EH (cell line): Measurements from ENCODE around the gene SAE1.

Source experiments
- DNase-seq: peaks from one replicate; pipeline ENCODE4 v3.0.0-alpha.2; 2015; ENCODE audit warnings: low read depth

The SAE1 gene

DNA sequence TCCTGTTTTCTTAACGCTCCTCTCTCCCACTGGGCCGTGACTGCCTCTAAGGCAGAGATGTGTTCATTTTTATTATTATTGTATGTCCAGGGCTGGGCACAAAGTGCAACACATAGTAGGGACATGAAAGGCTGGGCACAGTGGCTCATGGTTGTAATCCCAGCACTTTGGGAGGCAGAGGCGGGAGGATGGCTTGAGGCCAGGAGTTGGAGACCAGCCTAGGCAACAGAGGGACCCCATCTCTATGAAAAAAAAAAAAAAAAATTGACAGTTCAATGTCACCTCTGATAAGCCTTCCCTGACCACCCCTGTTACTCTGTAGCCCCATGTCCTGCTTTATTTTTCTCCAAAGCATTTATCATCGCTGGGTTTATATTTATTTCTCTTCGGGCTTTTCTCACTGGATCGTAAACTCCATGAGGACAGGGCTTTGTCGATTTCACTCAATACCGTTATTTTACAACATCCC is 481 bp upstream of the SAE1 start:
- DNase-seq = no peak

DNA sequence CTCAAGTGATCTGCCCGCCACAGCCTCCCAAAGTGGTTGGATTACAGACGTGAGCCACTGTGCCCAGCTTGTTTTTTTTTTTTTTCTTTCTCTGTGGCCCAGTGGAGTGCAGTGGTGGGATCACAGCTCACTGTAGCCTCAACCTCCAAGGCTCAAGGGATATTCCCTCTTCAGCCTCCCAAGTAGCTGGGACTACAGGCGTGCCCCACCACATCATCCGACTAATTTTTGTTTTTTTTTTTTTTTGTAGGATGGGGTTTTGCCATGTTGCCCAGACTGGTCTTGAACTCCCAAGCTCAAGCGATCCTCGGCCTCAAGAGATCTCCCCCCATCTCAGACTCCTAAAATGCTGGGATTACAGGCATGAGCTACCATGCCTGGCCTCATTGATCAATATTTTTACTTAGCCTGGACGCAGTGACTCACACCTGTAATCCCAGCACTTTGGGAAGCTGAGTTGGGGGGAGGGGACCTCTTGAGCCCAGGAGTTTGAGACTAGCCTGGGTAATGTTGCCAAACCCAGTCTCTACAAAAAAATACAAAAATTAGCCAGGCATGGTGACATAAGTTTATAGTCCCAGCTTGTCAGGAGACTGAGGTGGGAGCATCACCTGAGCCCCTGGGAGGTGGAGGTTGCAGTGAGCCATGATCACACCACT is 1.7 kb downstream of the SAE1 start:
- DNase-seq = no peak

DNA sequence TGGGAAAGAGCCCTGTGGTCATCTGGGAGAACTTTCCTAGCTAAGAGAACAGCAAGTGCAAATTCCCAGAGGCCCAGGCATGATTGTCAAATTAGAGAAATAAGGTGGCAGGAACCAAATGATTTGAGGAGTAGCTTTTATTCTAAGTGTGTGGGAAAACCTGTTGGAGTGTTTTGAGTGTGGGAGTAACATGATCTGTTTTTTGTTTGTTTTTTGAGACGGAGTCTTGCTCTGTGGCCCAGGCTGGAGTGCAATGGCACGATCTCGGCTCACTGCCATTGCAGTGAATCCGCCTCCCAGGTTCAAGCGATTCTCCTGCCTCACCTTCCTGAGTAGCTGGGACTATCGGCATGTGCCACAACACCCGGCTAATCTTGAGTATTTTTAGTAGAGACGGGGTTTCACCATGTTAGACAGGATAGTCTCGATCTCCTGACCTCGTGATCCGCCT is 2.4 kb downstream of the SAE1 start:
- DNase-seq = no peak

DNA sequence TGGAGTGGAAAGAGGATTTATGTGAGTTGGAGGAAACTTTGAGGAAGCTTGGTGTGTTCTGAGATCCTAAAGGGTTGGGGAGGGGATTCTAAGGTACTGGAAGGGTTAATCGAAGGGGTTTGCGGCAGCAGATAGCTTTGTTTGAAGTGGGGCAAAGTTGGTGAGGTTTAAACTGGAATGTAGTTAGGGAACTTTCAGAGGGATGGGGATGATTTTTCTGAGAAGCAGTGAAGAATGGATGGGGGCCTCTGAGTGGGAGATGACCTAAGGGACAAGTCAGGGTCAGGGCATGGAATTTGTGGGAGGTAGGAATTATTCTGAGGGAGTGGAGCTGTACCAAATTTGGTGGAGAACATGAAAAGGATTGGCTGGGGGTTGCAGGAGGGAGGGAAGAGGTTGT is 3.9 kb downstream of the SAE1 start:
- no peak for DNase-seq

DNA sequence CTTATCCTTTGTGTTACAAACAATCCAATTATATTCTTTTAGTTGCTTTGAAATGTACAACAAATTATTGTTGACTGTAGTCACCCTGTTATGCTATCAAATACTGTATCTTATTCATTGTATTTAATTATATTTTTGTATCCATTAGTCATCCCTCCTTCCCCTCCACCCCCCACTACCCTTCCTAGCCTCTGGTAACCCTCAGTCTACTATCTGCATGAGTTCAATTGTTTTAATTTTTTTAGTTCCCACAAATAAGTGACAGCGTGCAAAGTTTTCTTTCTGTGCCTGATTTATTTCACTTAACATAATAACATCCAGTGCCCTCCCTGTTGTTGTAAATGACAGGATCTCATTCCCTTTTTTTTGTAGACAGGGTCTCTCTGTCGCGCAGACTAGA is 4.5 kb downstream of the SAE1 start:
- DNase-seq = peak; percentile 43

DNA sequence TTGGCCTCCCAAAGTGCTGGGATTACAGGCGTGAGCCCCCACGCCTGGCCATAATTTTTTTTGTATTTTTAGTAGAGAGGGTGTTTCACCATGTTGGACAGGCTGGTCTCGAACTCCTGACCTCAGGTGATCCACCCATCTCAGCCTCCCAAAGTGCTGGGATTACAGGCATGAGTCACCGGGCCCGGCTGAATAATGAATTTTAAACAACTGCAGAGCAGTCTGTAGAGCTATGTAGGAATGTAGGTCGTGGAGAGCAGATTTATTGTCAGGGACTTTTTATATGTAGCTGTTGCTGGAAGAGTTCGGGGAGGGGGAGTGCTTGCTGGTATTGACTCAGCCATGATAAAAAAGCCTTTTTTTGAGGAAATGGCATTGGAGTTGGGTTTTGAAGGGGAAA is 10.6 kb downstream of the SAE1 start:
- peak; percentile 88 for DNase-seq

DNA sequence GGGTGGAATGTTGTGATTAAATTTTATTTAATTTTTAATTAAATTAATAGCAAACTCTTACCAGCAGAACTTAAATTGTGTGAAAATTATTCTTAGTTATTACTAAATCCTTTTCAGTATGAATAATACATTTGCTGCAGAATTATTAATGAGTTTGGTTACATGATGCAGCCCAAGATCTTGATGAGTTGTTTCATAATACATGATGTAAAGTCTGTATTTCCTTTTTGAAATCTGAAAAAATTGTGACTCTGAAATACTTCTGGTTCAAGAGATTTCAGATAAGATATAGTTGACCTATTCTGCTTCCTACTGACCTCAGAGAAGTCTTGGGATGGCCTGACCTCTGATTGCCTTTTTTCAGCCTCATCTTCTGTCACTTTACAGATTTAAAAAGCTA is 11.1 kb downstream of the SAE1 start:
- DNase-seq = no peak

DNA sequence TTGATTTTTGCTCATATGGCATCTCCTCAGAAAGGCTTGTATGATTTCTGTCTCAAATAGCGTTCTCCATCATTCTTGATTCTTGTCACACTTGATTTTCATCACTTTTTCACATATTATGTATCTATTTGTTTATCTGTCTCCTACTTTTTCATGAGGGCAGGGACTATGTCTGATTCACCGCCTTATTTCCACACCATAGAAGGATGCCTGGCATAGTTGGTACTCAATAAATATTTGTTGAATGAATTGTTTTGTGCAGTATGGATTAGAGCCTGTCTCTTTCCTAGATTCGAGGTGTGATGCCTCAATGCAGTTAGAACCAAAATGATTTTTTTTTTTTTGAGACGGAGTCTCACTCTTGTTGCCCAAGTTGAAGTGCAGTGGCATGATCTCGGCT is 12.1 kb downstream of the SAE1 start:
- peak; percentile 74 for DNase-seq

DNA sequence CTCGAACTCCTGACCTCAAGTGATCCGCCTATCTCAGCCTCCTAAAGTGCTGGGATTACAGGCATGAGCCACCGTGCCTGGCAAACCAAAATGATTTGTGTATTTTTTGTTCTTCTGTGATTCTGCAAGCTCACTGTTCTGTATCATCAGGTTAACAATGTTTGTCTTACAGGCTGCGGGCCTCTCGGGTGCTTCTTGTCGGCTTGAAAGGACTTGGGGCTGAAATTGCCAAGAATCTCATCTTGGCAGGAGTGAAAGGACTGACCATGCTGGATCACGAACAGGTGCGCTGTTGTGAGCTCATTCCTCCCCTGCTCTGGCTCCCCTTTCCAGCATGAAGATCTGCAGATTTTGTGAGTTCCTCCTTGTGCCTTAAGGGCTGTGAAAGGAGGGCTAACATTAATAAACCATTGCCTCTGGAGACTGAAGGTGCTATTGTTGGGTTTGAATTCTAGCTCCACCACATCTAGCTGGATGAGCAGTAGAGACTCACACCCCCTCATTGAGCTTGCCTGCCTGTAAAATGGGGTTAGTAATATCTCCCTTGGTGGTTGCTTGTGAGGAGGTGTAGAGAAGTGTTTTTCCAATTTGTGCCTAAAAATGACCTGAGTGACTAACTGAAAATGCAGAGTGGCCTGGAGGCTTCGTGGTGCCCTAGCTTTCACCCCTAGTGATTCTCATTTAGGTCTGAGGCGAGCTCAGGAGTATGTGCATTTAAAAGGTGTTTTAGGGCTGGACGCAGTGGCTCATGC is 12.9 kb downstream of the SAE1 start:
- no peak for DNase-seq

DNA sequence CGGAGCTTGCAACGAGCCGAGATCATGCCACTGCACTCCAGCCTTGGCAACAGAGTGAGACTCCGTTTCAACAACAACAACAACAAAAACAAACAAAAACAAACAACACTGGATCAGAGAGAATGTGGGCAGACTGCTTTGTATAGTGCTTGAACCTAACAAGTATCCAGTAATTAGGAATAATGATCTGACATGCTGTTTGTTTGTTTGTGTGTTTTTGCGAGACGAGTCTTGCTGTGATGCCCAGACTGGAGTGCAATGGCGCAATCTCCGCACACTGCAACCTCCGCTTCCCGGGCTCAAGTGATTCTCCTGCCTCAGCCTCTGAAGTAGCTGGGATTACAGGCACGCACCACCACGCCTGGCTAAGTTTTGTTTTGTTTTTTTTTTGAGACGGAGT is 14.0 kb downstream of the SAE1 start:
- no peak for DNase-seq

DNA sequence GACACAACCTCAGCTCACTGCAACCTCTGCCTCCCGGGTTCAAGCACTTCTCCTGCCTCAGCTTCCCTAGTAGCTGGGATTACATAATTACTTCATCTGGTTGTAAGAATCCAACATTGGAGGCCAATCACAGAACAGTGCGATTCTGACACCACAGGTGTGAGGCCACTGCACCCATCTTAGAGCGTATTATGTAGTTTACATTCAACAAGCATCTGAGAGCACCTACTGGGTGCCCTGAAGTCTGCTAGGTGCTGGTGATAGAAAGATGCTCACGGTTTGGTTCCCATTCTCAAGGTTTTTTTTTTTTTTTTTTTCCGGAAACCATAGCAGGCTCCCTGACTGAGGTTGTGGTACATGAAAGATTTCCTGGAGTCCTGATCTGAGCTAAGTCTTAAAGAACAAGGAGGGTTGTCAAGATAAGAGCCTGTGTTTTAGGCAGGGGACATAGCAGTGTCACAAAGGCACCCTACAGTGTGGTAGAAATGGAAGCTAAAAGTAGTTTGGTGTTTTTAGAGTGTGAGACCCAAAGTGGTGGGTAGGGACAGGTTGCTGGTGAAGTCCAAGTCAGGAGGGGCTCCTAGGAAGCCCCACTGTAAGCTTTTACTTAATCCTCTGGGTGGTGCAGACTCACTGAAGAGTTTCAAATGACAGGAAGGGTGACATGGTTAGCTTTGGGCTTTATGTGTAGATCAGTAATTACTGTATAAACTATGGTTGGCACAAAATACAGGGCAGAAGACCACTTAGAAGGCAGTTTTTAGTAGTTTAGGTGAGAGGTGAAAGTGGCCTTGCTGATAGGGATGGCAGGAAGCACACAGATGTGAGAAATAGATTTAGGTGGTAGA is 15.2 kb downstream of the SAE1 start:
- no peak for DNase-seq

DNA sequence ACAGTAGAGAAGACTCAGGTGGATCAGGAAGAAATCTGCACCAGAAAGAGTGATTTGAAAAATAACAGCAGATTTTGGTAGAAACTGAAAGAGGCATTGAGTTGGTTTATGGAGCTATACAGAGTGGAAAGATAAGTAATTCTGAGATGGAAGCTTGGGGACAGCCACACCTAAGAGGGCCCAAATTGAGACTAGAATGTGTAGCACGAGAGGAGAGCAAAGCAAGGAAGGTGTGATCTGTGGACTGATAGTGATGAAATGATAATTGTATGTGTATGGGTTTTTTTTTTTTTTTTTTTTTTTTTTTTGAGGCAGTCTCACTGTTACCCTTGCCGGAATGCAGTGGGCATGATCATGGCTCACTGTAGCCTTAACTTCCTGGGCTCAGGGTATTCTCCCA is 16.3 kb downstream of the SAE1 start:
- DNase-seq = no peak

DNA sequence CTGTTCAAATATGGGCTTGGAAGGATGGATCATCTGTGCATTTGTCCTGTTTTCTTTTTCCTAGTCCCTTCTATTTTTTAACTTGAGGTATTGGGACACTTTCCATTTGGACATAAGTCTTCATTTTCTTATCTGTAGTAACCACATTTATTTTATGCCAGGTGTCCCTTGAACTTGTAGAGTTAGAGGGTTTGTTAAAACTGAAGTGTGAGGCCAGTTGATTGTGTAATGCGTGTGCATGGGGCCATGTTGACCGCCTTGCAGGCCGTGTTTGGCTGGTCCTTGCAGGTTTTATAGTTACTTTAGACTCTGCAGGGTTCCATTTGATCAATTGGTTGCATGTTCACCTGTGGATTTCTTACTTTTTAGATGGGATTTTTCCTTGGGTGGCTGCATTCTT is 21.0 kb downstream of the SAE1 start:
- DNase-seq = no peak

DNA sequence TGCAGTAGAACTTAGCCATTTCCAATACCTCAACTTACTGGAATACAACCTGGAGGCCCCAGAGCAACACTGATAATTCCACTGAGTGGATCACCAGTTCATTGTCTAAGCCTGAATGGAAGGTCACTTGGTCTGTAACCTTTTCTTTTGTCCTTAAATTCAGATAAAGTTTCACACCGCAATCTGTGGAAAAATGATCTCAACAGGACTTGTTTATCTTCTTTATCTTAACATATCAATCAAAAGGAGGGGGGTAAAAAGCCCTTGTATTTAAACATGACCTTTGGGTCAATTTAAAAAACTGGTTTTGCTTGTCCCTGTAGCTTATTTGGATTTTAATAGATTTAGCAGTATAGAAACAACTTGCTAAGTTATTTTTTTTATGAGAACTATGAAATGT is 21.6 kb downstream of the SAE1 start:
- no peak for DNase-seq

DNA sequence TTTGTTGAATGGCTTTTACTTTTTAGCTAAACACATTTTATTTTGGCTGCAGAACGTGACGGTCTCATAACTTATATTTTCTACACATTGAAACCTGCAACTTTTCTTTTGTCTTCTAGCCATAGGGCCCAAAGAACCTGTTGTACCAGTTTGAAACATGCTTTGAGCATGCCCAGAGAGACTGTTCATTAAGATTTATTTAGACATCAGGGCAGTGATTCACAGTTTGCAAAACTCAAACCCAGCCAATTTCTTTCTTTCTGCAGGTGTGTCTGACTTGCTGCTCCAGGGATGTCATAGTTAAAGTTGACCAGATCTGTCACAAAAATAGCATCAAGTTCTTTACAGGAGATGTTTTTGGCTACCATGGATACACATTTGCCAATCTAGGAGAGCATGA is 22.0 kb downstream of the SAE1 start:
- no peak for DNase-seq

DNA sequence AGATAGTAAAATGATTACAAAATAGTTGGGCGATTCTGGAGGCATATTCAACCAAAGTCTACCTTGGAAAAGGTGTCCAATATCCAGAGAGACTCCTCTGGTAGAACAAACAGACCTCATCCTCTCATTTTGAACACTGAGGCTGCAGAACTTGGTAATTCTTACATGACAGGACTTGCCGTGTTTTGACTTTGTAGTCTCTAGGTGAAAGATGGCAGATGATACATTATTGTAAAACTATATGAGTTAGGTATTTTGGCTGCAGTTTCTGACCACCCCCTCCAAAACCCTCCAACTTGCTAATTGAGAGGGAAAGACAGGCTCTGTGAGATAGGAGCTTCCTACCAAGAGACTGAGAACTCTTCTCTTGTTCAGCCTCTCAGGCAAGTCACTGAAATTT is 22.6 kb downstream of the SAE1 start:
- no peak for DNase-seq

DNA sequence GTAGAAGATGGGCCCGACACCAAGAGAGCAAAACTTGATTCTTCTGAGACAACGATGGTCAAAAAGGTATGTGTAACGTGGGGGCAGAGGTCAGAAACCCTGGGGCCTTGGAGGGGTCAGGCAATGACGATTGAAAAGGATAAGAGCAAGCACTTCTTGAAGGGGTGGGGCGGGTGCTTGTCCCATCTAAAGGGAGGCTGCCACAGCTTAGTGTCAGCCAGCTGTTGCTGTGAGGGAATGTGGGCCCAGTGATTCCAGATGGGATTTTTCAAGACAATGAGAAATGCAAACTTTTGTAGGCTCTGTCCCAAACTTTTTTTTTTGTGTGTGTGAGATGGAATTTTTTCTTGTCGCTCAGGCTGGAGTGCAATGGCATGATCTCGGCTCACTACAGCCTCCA is 24.5 kb downstream of the SAE1 start:
- no peak for DNase-seq

DNA sequence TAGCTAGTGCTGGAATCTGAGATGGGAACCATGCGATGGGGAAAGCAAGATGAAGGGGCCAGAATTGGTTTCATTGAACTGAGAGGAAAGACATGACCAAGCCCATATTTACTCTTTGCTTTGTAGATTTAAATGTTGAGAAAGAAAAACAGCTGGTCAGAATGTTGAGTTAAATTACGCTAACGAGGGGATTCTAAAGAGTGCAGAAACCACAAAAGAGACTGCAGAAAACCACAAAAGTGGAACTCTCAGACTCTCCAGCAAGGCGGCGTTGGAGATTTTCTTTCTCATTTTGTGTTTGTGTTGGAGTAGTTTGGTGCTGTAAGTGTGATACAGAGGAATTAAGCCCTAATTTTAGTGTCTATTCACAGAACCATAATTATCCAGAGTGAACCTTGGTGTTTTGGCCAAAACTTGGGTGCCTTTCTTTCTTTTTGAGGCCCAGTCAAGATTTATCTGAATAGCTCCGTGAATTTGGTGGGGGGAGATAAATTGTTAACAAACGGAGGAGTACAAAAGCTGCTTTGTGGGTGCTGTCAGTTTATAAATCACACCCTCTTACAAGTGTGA is 26.3 kb downstream of the SAE1 start:
- peak; percentile 31 for DNase-seq

DNA sequence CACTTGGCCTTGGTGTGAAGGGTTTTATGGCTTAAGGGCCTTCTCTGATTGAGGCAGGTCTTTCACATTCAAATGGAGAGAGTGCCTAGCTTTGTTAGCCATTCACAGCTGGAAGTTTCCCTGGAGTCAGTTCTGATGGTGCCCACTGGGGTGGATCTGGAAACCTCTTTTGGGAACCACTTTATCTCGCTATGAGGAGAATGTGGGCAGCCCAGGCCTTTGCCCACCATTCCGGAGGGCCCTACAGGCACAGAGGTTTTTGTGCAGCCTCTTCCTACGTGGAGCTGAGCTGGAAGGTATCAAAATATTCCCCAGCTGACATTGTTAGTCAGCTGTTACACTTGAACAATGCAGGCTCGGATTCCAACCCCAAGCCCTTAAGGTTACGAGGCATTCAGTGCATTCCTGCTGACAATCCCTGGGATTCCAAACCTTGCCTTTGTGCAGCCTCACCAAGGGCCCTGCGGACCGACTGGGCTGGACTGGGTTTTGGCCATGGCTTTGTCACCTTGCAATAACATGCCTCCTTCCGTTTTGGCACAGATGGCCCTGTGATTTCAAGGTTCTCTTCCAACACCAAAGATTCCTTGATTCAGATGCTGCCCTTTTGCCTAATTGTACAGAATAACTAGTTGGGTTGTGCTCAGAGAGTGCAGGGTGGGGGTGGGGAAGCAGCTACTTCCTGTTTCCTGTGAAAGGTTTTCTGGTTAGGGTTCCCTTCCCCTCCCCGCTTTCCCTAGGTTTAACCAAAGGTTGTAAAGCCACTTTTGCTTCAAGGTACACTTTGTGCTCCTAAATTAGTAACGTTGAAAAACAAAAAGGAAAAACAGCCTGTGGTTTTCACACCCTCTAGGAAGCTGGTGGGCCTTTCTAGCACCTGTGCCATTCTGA is 27.0 kb downstream of the SAE1 start:
- peak; percentile 88 for DNase-seq

DNA sequence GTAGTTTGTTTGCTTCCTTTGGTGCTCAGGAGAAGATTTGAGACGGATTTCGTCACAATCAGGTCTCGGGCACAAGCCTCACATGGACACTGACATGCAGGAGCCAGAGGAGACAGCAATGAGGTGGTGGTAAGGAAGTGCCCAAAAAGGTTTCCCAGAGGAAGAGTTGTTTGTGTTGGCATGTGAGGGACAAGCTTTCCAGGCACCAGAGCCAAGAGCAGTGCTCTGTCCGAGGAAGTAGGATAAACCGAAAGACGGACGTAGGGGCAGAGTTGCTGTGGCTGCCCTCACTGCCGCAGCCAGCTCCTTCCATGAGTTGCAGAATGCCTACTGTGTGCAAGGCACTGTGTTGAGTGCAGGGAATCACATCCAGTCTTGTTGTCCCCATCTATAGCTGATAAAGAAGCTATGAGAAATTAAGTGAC is 27.7 kb downstream of the SAE1 start:
- DNase-seq = no peak

DNA sequence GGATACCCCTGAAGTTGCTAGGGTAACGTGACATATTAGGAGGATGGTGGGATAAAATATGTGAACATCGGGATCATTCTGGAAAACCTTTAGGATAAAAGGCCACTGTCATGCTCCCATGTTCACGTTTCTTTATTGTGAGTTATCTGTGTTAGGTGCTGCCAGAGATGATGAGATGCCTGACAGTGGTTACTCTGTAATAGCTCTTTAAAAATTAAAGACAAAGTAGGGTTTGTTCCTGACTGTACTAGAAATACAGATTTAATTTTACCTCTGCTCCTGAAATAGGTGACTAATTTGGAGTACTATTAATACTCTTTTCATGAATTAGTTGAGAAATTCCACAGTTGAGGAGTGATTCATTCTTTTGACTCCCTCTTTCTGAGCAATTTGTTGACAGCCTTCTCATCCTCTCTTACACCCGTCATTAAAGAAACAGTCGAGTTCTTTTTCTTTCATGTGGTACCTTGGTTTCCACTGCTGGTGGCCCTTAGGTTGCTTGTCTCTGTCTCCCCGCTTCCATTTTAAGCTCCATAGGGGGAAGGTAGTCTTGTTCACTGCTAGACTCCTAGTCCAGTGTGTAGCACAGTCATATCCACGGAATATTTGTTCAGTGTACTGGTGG is 28.4 kb downstream of the SAE1 start:
- peak; percentile 50 for DNase-seq
